ENCODE measurements around the gene DEPDC4.

- TF ChIP-seq CTCF (IDR thresholded peaks at IDR 0.05) (no peak), POLR2A (IDR thresholded peaks at IDR 0.05) (no peak)
These were observed 59.6 kb downstream of the DEPDC4 start for GRCh38 chr12:100207311-100207710.
